GM21381 (cell line): ENCODE results near the gene BTBD9.
"Not testable (repeated sequence)": the region's sequence is repeated elsewhere in the genome, so short reads cannot be mapped to it uniquely, and the experiment has no call there.

Experiments
- ATAC-seq: cut with Tn5 transposase; IDR thresholded peaks from one replicate; pipeline ENCODE4 v1.9.1; 2021; ENCODE audit warnings: mild to moderate bottlenecking, moderate library complexity; ENCODE audit not compliant: unreplicated experiment

Gene BTBD9

DNA sequence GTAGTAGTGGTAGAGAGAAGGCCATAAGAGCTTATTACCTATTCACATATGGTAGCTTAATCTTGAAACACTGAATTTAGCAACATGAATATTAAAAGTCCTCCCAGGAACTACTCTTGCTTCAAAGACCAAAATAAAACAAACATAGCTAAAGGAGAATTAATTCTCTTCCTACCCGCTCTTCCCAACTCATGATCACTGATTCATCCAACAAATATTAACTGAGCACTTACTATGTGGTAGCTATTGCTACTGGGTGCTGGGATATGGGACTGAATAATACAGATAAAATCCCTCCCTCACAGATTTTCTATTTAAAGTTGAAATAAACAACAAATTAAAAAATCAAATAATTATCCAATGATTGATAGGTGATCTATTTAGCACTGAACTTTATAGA, 287.1 kb downstream of the BTBD9 start:
- ATAC-seq, result no peak

DNA sequence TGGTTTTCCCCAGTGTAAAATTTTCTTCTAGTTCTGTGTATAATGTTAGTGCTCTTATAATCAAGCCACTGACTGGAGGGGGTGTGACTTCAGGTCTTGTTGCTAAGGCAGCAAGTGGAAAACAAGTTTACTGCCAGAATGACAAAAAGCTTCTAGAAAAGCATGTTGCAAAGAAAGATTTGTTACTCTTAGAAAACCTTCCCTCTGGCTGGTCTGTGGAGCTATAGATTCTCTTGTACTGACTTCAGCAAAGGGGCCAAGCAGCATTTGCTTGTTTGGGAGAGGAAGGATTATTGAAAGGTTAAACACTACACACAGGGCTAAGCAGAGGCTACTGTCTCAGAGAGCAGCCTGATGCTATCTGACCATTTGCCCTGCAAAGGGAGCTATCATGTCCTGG, 288.8 kb downstream of the BTBD9 start:
- ATAC-seq, result no peak

DNA sequence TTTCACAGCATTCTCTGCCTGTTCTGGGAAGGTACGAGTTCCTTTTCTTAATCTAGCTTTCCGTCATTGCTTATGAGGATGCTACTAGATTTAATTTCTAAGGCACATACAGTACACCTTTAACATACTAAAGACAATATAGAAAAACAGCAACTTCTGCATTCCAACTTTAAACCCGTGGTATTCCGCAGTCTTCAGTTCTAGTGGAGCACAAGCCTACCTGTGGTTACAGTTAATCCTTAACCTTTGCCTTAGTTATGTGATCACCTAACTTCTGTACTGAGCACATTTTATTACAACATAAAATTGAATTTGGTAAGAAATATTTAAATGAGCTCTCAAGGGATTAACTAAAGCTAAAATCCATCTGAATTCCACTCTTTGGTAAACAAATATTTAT, 289.5 kb downstream of the BTBD9 start:
- ATAC-seq, result no peak

DNA sequence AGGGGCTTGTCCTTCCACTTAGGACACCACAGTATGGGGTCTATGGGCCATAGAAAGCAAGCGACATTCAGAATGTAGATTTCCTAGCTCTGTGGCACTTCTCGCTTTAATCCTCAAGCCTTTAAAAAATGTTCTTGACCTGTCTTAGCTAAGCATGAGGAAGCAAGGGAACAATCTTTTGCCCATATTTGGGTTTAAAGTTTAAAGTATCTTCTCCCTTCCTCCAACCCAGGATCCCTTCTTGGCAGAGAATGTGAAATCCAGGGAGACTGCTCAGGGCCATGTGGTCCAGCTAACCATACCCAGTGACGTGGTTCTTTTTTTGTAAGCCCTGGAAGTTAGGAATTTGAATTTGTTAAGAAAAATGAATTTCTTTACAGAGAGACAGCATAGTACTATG, 289.9 kb downstream of the BTBD9 start:
- ATAC-seq, result no peak

DNA sequence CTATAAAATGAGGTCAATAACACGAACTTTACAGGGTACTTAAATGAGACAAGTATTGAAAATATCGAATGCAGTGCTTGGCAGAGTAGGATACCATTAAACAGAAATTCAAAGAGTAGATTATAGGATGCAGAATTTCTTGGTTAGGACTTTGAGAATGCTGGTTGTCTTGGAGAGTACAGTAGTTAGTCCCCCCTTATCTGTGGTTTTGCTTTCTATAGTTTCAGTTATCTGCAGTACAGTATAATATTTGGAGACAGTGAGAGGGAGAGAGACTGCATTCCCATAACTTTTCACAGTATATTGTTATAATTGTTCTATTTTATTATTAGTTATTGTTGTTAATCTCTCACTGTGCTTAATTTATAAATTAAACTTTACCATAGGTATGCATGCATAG, 290.5 kb downstream of the BTBD9 start:
- ATAC-seq, result no peak

DNA sequence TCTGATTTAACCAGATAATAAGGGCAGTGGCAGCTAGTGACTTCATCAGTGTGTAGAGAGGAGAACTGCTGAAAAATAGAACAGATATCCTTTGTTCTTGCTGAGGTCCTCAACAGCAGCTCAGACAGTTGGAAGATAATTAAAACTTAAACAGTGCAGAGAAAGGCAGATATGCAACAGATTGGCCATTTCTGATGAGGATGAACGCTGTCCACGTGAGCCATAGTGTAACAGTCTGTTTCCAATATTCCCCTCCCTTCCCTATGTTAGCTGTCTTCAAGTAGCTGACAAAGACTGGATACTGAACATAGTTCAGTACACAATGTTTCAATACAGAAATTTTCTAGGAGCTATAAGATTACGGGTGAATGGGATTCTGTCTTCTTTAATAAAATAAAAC, 291.4 kb downstream of the BTBD9 start:
- ATAC-seq, result no peak

DNA sequence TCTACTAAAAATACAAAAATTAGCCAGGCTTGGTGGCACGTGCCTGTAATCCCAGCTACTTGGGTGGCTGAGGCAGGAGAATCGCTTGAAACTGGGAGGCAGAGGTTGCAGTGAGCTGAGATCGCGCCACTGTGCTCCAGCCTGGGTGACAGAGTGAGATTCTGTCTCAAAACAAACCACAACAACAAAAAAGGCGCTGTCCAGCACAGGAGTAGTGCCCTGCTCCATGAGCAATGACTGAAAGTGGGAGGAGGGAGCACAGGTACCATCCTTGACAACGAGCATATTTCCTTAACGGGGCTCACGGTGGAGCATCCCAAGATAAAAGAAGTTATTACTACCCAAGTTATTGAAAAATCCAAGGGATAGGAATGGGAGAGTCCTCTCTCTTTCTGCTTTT, 291.9 kb downstream of the BTBD9 start:
- not testable (repeated sequence) for ATAC-seq

DNA sequence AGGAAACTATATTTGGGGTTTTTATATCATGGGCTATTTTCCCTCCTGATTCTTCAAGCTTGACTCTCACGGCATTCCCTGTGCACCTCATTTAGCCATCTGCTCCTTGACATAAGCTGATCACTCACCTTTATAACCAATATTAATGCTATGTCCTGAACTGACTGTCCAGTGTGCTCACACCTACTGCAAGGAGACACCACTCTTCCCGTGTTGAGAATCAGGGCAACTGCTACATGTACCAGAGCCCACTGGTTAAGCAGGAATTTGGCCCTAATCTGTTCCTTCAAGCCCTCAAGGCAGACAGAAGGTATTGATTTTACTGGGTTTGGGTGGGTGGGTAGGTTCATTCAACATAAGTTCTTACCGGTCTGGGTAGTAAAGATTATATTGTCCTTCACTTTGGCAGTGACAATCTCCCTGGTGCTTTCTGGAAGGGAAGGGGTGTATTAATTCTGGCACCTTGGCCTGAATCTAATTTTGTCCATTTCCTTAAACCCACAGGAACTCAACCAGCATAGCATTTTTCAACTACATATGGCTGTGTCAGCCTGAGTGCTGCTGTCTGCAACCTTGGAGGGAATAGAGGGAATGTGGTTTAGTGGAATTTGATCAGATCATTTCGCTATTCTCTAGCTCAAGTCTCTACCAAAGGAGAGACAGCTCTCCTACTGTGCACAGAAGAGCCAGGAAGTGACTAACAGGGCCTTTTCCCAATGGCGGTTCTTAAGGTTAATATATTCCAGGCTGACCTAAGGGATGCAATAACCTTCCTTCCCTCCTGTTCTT, 293.2 kb downstream of the BTBD9 start:
- no peak for ATAC-seq

DNA sequence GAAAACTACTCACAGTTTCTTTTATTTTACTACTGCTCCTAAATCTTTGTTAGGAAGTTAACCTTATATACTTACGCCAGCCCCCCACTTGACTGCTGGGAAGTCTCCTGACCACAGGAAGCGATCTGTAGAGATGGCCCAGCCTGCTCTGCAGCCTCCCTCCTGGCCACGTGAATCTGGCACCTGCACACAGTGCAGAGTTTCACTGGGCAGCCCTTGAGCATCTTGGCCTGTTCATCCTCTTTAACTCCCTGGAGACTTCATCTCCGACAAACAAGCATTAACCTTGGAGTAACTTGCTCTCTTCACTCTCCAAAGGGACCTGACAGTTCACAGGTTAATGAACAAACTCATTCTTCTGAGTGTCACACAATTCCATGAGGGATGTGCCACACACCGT, 294.1 kb downstream of the BTBD9 start:
- ATAC-seq, result no peak

DNA sequence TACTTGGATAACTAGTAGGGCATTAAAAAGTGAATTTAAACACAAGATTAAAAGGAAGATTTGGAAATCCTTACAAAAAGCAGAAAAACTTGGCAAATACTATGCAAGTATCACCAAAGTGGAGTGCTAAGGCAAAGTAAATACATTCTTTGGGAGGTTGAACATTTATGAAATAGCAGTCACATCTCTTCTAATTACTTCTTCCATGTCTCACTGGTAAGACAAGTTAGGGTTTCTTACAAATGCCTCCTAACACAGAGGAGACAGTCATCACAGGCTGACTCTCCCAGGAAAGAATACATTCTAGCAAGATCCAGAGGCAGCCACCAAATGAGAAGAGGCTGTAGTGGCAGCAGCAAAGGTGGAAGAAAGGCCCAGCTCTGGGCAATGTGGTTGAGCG, 298.2 kb downstream of the BTBD9 start:
- ATAC-seq, result no peak

DNA sequence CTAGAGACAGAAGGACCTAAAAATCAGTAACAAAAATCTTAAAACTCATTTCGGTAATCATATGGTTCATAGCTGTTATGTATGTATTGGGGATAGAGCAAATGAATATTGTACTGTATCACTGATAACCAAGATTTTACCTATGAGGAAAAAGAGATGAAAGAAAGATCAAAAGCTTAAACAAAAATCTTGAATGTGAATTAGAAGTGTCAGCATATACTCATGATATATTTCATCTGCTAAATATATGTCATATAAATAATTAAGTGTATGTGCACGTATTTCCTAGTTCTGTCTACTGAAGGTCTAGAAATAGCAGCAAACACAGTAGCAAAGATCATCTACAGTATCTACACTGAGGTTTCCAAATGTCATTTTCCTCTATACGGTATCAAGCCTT, 299.8 kb downstream of the BTBD9 start:
- no peak for ATAC-seq

DNA sequence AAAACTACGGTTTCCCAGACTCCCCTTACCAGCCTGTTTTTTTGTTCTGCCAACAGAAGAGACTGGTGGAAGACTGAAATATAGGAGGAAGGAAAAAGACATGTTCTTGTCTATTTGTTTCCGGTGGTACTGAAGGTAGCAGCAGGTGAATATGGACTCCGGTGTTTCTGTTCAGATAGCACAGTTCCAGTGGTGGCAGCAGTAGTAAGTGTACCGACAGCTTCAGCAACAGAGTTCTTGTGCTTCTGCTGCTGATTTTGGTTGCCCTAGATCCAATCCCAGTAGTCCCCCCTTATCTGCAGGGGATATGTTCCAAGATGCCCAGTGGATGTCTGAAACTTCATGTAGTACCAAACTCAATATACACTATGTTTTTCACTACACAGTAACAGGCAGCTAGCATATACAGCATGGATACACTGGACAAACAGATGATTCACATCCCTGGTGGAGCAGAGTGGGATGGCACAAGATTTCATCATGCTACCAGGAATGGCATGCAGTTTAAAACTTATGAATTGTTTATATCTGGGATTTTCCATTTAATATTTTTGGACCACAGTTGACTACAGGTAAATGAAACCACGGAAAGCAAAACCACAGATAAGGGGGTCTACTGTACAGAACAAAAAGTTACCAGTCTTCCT, 301.8 kb downstream of the BTBD9 start:
- no peak for ATAC-seq

DNA sequence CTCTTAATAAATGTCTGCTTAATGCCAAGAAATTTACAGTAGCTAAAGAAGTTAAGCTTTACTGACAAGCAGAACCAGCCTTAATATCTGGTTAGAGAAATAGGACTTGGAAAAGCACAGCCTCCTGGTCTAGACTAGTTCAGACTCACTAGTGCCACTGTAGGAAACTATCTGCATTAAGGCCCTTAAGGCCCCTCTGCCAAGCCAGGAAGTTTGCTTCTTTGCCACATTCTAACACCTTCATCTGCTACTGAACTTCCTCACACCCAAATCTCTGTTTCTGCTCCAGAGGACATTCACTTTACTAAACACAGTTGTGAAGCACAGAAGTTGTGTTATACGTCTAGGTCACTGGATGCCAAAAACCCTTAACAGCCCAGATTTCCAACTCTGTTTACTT, 302.8 kb downstream of the BTBD9 start:
- no peak for ATAC-seq

DNA sequence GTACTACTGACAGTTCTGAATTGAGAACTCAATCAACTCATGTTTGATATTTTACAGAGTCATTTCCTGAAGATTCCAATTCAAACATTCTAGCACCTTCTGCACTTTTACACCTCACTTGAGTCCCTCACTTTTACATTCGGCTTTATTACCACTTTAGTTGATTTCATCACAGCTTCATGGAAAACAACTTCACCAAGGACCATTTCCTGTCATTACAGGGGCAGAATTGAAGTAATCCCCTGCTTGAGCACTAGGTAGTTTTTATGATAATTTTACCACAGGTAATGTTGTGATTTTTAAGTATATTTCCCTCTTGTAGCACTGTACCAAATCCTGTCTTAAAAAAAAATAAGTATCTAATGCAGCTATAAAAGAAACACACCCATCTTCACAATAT, 312.9 kb downstream of the BTBD9 start:
- ATAC-seq, result no peak

DNA sequence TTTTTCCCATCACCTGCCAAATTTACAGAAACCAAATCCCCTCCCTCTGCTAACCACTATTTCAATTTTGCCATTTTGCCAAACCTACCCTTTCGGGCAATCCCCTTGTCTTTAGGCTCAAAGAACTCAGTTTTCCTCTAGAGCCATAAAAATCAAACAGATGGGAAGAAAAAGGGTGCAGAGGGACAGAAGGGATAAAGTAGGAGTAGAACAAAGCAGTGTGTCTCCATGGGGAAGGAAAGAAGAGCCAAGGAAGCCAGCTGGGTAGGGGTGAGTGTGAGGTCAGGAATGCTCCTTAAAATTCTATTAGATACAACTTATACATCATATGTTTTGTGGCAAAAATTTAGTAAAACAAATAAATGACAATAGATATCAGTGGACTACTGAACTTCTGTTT, 316.5 kb downstream of the BTBD9 start:
- no peak for ATAC-seq

DNA sequence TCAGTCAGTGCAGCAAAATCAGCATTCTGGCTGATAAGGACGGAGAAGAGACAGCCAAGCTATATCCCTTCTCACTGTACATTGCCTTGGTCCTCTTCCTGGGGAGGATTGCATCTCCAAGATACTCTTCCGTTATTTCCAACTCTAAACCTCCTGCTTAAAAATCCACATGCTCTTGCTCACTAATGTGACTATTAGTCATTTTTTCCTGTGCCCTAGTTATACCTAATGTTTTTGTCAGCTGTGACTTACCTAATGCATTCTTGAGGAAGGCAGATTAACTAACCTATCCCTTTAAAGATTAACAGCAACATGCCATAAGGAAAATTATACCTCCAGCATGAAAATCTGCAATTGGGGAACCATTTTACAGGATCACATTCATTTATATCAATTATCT, 317.6 kb downstream of the BTBD9 start:
- ATAC-seq, result no peak

DNA sequence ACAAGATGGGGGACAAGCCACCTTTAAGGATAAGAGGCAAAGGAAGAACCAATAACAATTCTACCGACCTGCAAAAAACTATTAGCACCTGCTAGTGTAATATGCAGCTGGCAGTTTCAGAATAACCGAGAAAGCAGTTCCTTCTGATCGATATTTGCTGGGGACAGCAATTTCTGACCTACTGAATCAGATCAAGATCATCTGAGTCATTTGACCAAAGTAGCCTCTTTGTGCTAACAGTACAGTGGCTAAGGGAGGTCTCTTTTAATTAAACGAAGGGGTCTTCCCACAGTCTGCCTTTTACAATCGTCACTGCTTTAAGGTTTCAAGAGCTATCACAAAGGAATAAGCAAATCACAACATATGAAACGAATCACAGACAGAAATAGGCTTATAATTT, 318.9 kb downstream of the BTBD9 start:
- ATAC-seq, result peak; percentile 61

DNA sequence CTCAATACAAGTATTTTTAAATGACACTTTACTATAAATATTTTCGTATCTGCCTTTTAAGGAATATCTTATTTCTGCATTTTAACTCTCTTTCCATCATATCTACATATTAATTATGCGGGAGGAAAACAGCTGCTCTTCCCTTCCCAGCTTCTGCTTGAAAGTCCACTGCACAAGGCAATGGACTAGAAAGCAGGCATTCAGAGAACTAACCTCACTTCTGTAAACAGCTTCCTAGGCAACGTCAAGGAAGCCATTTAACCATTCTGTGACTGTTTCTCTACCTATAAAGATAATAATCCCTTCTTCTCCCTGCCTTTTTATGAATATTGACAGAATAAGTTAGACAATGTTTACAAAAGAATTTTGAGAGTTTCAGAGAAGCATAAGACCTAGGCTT, 319.4 kb downstream of the BTBD9 start:
- ATAC-seq, result no peak

DNA sequence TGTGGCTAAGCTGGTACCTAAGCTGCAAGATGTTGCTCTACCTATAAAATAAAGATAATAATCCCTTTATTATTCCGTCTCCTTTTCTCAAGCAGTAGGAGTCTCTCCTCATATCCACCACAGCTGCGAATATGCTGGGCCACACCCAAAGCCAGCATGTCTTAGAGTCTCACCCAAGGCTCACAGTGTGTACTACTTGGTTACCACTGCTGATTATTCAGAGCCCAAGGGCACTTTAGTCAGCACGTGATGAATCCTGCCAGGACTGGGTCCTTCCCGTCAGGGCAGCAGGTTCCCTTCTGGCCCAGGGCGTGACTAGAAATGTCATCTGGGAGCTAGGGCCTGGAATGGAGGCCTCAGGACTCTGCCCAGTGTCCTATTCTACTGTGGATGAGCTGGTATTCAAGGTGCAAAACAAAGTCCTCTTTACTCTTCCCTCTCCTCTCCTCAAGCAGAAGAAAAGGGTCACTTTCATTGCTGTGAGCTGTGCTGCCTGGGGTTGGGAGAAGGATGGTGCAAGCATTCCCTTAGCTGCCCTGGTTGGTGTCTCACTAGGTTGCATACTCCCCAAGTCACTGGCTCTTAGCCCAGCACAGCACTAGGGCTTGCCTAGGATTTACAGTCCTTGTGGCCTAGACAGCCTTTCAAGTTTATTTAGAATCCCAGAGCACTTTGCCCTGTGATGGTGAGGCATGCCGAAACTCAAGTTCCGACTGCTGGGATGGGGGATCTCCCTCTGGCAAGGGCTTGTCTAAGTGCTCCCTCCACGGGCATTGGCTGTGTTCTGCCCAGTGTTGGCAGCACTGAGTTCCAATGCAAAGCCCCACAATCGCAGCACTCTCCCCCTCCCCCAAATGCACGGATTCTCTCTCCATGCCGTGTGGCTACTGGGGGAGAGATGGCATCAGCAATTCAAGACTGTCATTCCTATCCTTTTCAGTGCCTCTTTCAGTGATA, 320.2 kb downstream of the BTBD9 start:
- no peak for ATAC-seq

DNA sequence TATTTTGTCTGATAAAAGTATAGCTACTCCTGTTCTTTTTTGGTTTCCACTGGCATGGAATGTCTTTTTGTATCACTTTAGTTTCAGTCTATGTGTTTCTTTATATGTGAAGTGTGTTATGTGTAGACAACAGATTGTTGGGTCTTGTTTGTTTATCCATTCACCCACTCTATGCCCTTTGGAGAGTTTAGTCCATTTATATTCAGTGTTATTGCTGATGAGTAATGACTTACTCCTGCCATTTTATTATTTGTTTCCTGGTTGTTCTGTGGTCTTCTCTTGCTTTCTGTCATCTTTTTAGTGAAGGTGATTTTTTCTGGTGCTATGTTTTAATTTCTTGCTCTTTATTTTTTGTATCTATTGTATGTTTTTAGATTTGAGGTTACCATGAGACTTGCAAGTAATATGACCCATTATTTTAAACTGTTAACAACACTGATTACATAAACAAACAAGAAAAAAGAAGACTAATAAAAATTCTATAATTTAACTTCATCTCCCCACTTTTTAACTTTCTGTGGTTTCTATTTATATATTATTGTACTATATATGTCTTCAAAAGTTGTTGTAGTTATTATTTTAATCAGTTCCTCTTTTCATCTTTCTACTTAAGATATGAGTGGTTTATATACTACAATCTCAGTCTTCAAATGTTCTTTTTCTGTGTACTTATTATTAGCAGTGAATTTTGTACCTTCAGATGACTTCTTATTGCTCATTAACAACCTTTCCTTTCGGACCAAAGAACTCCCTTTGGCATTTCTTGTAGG, 323.4 kb downstream of the BTBD9 start:
- ATAC-seq, result no peak

DNA sequence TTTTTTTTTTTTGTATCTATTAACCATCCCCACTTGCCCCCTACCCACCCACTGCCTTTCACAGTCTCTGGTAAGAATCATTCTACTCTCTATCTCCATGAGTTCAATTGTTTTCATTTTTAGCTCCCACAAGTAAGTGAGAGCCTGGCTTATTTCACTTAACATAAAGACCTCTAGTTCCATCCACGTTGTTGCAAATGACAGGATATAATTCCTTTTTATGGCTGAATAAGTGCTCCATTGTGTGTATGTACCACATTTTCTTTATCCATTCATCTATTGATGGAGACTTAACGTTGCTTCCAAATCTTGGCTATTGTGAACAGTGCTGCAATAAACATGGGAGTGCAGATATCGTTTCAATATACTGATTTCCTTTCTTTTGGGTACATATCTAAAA, 328.5 kb downstream of the BTBD9 start:
- ATAC-seq, result no peak
